GM23338 (cell line): ENCODE data around the gene OSBPL3.

Source experiments
- POLR2AphosphoS5 ChIP-seq: IDR thresholded peaks from 2 replicates; pipeline ENCODE4 v1.6.1; 2016; ENCODE audit warnings: antibody characterized with exemption, low read depth
- TF ChIP-seq, protein P1 (sequence below), 2 experiments: fragments of 200-600 bp in 1 of 2; sonication (generic) in 1 of 2; conservative IDR thresholded peaks; 2 replicates each; pipeline versions ENCODE4 v1.5.1 to v1.6.1; 2016 to 2017; ENCODE audit warnings: antibody characterized with exemption in 2 of 2, low read depth in 2 of 2, mild to moderate bottlenecking in 2 of 2, moderate library complexity in 1 of 2

DNA sequence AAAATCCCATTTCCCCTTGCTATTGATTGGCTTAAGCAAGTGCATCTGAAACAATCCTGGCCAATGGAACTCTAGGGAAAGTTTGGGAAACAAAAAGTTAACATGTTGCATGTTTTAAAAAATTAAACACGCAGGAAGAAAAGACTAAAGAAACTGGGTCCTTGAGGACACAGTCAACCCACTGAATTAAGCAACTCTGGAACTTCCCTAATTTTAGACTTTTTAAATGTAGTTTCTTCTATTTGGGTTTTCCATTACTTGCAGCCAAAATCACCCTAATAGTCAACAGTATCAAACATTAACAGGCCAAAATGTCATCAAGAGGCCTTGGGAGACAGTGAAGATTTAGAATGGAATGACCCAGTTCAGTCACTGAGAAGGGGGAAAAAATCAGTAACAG is 40.6 kb downstream of the OSBPL3 start:
- TF ChIP-seq, protein P1, sequence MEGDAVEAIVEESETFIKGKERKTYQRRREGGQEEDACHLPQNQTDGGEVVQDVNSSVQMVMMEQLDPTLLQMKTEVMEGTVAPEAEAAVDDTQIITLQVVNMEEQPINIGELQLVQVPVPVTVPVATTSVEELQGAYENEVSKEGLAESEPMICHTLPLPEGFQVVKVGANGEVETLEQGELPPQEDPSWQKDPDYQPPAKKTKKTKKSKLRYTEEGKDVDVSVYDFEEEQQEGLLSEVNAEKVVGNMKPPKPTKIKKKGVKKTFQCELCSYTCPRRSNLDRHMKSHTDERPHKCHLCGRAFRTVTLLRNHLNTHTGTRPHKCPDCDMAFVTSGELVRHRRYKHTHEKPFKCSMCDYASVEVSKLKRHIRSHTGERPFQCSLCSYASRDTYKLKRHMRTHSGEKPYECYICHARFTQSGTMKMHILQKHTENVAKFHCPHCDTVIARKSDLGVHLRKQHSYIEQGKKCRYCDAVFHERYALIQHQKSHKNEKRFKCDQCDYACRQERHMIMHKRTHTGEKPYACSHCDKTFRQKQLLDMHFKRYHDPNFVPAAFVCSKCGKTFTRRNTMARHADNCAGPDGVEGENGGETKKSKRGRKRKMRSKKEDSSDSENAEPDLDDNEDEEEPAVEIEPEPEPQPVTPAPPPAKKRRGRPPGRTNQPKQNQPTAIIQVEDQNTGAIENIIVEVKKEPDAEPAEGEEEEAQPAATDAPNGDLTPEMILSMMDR (conservative IDR thresholded peaks at IDR 0.05; ENCODE audit: low read depth in 2 of 2), result no peak
- TF ChIP-seq POLR2AphosphoS5, result no peak
